ENCODE data around the gene EBNA1BP2.

DNA sequence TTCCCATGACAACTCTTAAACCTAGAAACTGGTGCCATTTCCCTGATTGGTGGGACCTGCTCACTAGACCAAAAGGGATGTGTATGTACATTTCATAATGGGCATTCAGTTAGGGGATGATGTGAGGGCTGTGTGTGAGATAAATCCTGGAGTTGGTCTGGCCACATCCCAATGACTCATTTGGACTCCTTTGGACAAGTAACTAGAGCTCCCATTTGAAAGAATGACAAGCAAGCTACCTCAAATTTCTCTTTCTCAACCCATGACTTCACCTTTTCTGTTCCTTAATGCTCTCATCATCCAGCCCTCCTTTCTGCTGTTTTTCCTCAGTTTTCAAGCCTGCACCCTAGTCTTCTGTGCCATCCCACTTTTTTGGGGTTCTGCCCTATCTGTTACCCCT is 27.9 kb downstream of the EBNA1BP2 start:
- TF ChIP-seq, protein P1, sequence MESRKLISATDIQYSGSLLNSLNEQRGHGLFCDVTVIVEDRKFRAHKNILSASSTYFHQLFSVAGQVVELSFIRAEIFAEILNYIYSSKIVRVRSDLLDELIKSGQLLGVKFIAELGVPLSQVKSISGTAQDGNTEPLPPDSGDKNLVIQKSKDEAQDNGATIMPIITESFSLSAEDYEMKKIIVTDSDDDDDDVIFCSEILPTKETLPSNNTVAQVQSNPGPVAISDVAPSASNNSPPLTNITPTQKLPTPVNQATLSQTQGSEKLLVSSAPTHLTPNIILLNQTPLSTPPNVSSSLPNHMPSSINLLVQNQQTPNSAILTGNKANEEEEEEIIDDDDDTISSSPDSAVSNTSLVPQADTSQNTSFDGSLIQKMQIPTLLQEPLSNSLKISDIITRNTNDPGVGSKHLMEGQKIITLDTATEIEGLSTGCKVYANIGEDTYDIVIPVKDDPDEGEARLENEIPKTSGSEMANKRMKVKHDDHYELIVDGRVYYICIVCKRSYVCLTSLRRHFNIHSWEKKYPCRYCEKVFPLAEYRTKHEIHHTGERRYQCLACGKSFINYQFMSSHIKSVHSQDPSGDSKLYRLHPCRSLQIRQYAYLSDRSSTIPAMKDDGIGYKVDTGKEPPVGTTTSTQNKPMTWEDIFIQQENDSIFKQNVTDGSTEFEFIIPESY (IDR thresholded peaks at IDR 0.05; ENCODE audit: extremely low read depth, insufficient replicate concordance, low read length) = no peak
- TF ChIP-seq CTCF (IDR thresholded peaks at IDR 0.05 in 2 of 3, conservative IDR thresholded peaks at IDR 0.05 in 1 of 3; ENCODE audit: borderline replicate concordance in 1 of 3, insufficient read depth in 1 of 3, low read depth in 2 of 3, low read length in 2 of 3) (no peak), SP1 (IDR thresholded peaks at IDR 0.05; ENCODE audit: low read depth) (no peak), POLR2A (IDR thresholded peaks at IDR 0.05; ENCODE audit: borderline replicate concordance, extremely low read depth, insufficient read depth, insufficient read length) (no peak), EZH2phosphoT487 (IDR thresholded peaks at IDR 0.05; ENCODE audit: borderline replicate concordance) (no peak), JUND (IDR thresholded peaks at IDR 0.05) (no peak), CEBPB (IDR thresholded peaks at IDR 0.05; ENCODE audit: low read depth) (no peak), TCF7L2 (IDR thresholded peaks at IDR 0.05; ENCODE audit: borderline replicate concordance, extremely low read depth, insufficient read depth, insufficient read length) (no peak), EZH2 (IDR thresholded peaks at IDR 0.05) (no peak), RAD21 (IDR thresholded peaks at IDR 0.05; ENCODE audit: low read depth) (no peak)
- TF ChIP-seq, protein P2, sequence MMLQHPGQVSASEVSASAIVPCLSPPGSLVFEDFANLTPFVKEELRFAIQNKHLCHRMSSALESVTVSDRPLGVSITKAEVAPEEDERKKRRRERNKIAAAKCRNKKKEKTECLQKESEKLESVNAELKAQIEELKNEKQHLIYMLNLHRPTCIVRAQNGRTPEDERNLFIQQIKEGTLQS (IDR thresholded peaks at IDR 0.05) = no peak
- TF ChIP-seq, protein P3, sequence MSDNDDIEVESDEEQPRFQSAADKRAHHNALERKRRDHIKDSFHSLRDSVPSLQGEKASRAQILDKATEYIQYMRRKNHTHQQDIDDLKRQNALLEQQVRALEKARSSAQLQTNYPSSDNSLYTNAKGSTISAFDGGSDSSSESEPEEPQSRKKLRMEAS (IDR thresholded peaks at IDR 0.05) = no peak
